OCI-M1 (cell line): Measurements from ENCODE around the gene SMOC2.

Experiments used
- DNase-seq: peaks from one replicate; lab custom pipeline; 2025; lab: John Stamatoyannopoulos, UW

Gene SMOC2

GRCh38 chr6:168442646-168443045 lies 1.7 kb downstream of the SMOC2 start:
- no peak for DNase-seq

GRCh38 chr6:168447282-168447681 lies 6.3 kb downstream of the SMOC2 start:
- no peak for DNase-seq

- no peak for DNase-seq
Measured at GRCh38 chr6:168447700-168448099, 6.7 kb downstream of the SMOC2 start.

GRCh38 chr6:168448243-168448855 lies 7.4 kb downstream of the SMOC2 start:
- DNase-seq = no peak

- no peak for DNase-seq
Measured at GRCh38 chr6:168450917-168451316, 9.9 kb downstream of the SMOC2 start.

- no peak for DNase-seq
Measured at GRCh38 chr6:168451805-168452517, 11.0 kb downstream of the SMOC2 start.

- DNase-seq = no peak
Measured at GRCh38 chr6:168452685-168453377, 11.8 kb downstream of the SMOC2 start.

GRCh38 chr6:168455847-168456530 lies 15.0 kb downstream of the SMOC2 start:
- DNase-seq = no peak

- DNase-seq = no peak
Measured at GRCh38 chr6:168456907-168457652, 16.1 kb downstream of the SMOC2 start.

- no peak for DNase-seq
Measured at GRCh38 chr6:168457653-168457934, 16.6 kb downstream of the SMOC2 start.

- no peak for DNase-seq
Measured at GRCh38 chr6:168458101-168458500, 17.1 kb downstream of the SMOC2 start.

- no peak for DNase-seq
Measured at GRCh38 chr6:168459572-168459971, 18.6 kb downstream of the SMOC2 start.

- DNase-seq = no peak
Measured at GRCh38 chr6:168462289-168462853, 21.4 kb downstream of the SMOC2 start.

GRCh38 chr6:168464546-168464945 lies 23.6 kb downstream of the SMOC2 start:
- no peak for DNase-seq

GRCh38 chr6:168468045-168468444 lies 27.1 kb downstream of the SMOC2 start:
- no peak for DNase-seq

- DNase-seq = no peak
Measured at GRCh38 chr6:168469521-168469920, 28.5 kb downstream of the SMOC2 start.

GRCh38 chr6:168469926-168470325 lies 28.9 kb downstream of the SMOC2 start:
- DNase-seq = no peak

GRCh38 chr6:168472363-168472762 lies 31.4 kb downstream of the SMOC2 start:
- no peak for DNase-seq

- DNase-seq = no peak
Measured at GRCh38 chr6:168473197-168473596, 32.2 kb downstream of the SMOC2 start.

GRCh38 chr6:168475188-168476013 lies 34.4 kb downstream of the SMOC2 start:
- no peak for DNase-seq

- DNase-seq = no peak
Measured at GRCh38 chr6:168479421-168479820, 38.4 kb downstream of the SMOC2 start.
